ENCODE measurements around the gene SEMA3B. TPM values are rescaled to one million over a fixed set of nuclear protein-coding genes. Genes with fewer than 3 reads are reported as not detected.

Gene SEMA3B
- total and polyA plus RNA-seq, 2 experiments from 2014 or later, result 2.4 to 3.3 TPM

GRCh38 chr3:50294492-50295403, 25.8 kb downstream of the SEMA3B start (continued):
- TF ChIP-seq, protein P1, sequence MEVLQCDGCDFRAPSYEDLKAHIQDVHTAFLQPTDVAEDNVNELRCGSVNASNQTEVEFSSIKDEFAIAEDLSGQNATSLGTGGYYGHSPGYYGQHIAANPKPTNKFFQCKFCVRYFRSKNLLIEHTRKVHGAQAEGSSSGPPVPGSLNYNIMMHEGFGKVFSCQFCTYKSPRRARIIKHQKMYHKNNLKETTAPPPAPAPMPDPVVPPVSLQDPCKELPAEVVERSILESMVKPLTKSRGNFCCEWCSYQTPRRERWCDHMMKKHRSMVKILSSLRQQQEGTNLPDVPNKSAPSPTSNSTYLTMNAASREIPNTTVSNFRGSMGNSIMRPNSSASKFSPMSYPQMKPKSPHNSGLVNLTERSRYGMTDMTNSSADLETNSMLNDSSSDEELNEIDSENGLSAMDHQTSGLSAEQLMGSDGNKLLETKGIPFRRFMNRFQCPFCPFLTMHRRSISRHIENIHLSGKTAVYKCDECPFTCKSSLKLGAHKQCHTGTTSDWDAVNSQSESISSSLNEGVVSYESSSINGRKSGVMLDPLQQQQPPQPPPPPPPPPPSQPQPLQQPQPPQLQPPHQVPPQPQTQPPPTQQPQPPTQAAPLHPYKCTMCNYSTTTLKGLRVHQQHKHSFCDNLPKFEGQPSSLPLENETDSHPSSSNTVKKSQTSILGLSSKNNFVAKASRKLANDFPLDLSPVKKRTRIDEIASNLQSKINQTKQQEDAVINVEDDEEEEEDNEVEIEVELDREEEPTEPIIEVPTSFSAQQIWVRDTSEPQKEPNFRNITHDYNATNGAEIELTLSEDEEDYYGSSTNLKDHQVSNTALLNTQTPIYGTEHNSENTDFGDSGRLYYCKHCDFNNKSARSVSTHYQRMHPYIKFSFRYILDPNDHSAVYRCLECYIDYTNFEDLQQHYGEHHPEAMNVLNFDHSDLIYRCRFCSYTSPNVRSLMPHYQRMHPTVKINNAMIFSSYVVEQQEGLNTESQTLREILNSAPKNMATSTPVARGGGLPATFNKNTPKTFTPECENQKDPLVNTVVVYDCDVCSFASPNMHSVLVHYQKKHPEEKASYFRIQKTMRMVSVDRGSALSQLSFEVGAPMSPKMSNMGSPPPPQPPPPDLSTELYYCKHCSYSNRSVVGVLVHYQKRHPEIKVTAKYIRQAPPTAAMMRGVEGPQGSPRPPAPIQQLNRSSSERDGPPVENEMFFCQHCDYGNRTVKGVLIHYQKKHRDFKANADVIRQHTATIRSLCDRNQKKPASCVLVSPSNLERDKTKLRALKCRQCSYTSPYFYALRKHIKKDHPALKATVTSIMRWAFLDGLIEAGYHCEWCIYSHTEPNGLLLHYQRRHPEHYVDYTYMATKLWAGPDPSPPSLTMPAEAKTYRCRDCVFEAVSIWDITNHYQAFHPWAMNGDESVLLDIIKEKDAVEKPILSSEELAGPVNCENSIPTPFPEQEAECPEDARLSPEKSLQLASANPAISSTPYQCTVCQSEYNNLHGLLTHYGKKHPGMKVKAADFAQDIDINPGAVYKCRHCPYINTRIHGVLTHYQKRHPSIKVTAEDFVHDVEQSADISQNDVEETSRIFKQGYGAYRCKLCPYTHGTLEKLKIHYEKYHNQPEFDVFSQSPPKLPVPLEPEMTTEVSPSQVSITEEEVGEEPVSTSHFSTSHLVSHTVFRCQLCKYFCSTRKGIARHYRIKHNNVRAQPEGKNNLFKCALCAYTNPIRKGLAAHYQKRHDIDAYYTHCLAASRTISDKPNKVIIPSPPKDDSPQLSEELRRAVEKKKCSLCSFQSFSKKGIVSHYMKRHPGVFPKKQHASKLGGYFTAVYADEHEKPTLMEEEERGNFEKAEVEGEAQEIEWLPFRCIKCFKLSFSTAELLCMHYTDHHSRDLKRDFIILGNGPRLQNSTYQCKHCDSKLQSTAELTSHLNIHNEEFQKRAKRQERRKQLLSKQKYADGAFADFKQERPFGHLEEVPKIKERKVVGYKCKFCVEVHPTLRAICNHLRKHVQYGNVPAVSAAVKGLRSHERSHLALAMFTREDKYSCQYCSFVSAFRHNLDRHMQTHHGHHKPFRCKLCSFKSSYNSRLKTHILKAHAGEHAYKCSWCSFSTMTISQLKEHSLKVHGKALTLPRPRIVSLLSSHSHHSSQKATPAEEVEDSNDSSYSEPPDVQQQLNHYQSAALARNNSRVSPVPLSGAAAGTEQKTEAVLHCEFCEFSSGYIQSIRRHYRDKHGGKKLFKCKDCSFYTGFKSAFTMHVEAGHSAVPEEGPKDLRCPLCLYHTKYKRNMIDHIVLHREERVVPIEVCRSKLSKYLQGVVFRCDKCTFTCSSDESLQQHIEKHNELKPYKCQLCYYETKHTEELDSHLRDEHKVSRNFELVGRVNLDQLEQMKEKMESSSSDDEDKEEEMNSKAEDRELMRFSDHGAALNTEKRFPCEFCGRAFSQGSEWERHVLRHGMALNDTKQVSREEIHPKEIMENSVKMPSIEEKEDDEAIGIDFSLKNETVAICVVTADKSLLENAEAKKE (CRISPR knock-in tag; IDR thresholded peaks at IDR 0.05), result no peak
- no peak for TF ChIP-seq NANOG (IDR thresholded peaks at IDR 0.05; ENCODE audit: borderline replicate concordance)
- no peak for TF ChIP-seq POLR2AphosphoS5 (IDR thresholded peaks at IDR 0.05; ENCODE audit: low read depth)

DNA sequence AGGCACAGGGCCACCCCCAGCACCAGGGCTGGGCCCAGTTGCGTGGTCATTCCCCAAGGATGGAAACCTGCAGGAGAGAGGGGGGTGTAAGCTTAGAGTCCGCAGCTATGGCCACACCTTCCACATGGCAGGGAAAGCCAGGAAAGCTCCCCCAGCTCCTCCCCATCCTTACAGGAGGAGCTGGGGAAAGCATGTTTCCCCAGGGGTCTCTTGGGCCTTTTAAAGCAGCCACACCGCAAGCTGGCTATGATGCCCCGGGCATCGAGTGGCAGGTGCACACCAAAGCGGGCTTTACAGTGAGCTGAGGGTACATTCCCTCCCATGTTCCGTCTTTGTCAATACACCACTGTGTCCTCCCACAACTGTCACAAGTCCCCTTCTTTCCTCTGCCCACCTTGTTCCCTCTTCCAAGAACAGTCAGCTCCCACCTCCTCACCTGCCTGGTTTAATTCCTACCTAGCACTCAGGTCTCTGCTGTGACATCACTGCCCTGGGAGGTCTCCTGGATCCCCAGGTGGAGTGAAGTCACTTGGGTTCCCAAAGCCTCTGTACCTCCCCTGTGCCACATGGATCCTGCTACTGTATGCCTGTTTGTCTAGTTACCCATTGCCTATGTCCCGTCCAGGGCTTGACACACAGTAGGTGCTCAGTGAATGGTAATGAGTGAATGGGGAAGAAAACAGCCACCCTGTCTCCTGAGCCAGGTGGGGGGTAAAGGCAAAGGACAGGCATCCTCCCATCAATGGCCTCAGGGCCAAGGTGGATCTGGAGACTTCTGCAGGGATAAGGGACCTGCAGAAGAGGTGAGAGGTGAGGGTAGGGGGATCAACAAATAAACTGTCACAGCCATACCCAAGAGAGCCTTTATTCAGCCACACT, 26.8 kb downstream of the SEMA3B start:
- no peaks in the 10 kb centered on the region for H3K9me2 ChIP-seq (ENCODE audit: insufficient read depth)
- no peaks in the 10 kb centered on the region for H4K20me1 ChIP-seq (replicated peaks; ENCODE audit: insufficient read depth)
- no peak overlapping the region for H3K4me3 Mint-ChIP-seq
- H3K27me3 Mint-ChIP-seq (ENCODE audit: insufficient read depth, low read depth, poor library complexity), result peaks cover 25% of the 10 kb centered on the region
- peaks cover 20% of the 10 kb centered on the region for H3K4me1 ChIP-seq (ENCODE audit: insufficient read depth)
- H3K9me3 Mint-ChIP-seq, result no peaks in the 10 kb centered on the region
- H3K79me2 ChIP-seq (replicated peaks; ENCODE audit: insufficient read depth), result peaks cover 12% of the 10 kb centered on the region
- peaks cover 9% of the 10 kb centered on the region for H3F3A ChIP-seq (replicated peaks; ENCODE audit: low read depth)
- DNase-seq (ENCODE audit: low spot score) (no peak), ATAC-seq (no peak)
- no peaks in the 10 kb centered on the region for H3K27me3 ChIP-seq (ENCODE audit: insufficient read depth)
- no peak overlapping the region for H3K4me3 ChIP-seq
- H3K27ac Mint-ChIP-seq, result no peak overlapping the region
- H3K4me2 ChIP-seq, result no peak overlapping the region
- H3K36me3 ChIP-seq (ENCODE audit: insufficient read depth), result no peaks in the 10 kb centered on the region
- H2AFZ ChIP-seq, result no peak overlapping the region
- H3K27ac ChIP-seq (ENCODE audit: low read depth), result no peak overlapping the region
- peaks cover 7% of the 10 kb centered on the region; the same call in 2 of the 3 replicates for H3K36me3 Mint-ChIP-seq (ENCODE audit: low read depth)
- H3K4me1 Mint-ChIP-seq, result peaks cover 25% of the 10 kb centered on the region
- TF ChIP-seq CREB1 (CRISPR knock-in tag; IDR thresholded peaks at IDR 0.05; ENCODE audit: low read depth) (no peak), EZH2phosphoT487 (IDR thresholded peaks at IDR 0.05; ENCODE audit: unreplicated experiment) (no peak), STAT1 (IDR thresholded peaks at IDR 0.05; ENCODE audit: unreplicated experiment) (no peak), POLR2AphosphoS5 (IDR thresholded peaks at IDR 0.05; ENCODE audit: low read depth) (no peak)
- TF ChIP-seq, protein P1 (CRISPR knock-in tag; IDR thresholded peaks at IDR 0.05), result no peak
